A549 (cell line): ENCODE measurements around the gene CD163L1. TPM values are rescaled to one million over a fixed set of nuclear protein-coding genes. Genes with fewer than 3 reads are reported as not detected.

Experiments used
- ATAC-seq, 2 experiments: fragments of 200-7000 bp in 1 of 2; fragments of >200 bp in 1 of 2; cut with Nextera tagmentation in 1 of 2; cut with Tn5 transposase in 1 of 2; 3 replicates each; pipeline versions ENCODE4 v1.8.0 to v1.9.1; 2018 to 2020; ENCODE audit warnings: mild to moderate bottlenecking in 1 of 2, moderate library complexity in 1 of 2
- CTCF ChIA-PET: fragments of 300-600 bp; sonication (Branson Sonifier 250); formaldehyde crosslinking; extraction: SDS; loops from one replicate; lab custom pipeline; 2021; ENCODE audit warnings: antibody characterized with exemption, inconsistent platforms; lab: Yijun Ruan, JAX
- POLR2A ChIA-PET: fragments of 350-600 bp; formaldehyde crosslinking; extraction: SDS; loops from one replicate; lab custom pipeline; 2021; ENCODE audit warnings: antibody characterized with exemption, inconsistent platforms; lab: Yijun Ruan, JAX
- DNase-seq, 2 experiments: peaks; one replicate each; pipeline versions ENCODE4 v3.0.0 to v3.0.0-alpha.2; 2011 to 2016; ENCODE audit warnings: low read depth in 1 of 2, low spot score in 1 of 2
- FAIRE-seq: peaks from 2 replicates; lab custom pipeline; 2011; peaks lifted over from hg19 to GRCh38; lab: Jason Lieb, UNC
- H3K27ac ChIP-seq, 2 experiments: fragments of >200 bp; sonication (Bioruptor Twin); formaldehyde crosslinking; 3 replicates each; pipeline ENCODE4 v1.5.1; 2016 to 2017
- H3K4me1 ChIP-seq: fragments of >200 bp; sonication (Bioruptor Twin); formaldehyde crosslinking; 3 replicates; pipeline ENCODE4 v1.6.1; 2016
- H3K4me2 ChIP-seq: fragments of >200 bp; sonication (Bioruptor Twin); formaldehyde crosslinking; 3 replicates; pipeline ENCODE4 v1.6.1; 2016
- H3K4me3 ChIP-seq: fragments of >200 bp; sonication (Bioruptor Twin); formaldehyde crosslinking; 3 replicates; pipeline ENCODE4 v1.5.1; 2016
- H3K9me3 ChIP-seq: fragments of >200 bp; sonication (Bioruptor Twin); formaldehyde crosslinking; 3 replicates; pipeline ENCODE4 v1.6.1; 2016
- CBX2 ChIP-seq: fragments of 200-600 bp; sonication (generic); IDR thresholded peaks from 2 replicates; pipeline ENCODE4 v1.6.1; 2016; ENCODE audit warnings: low read depth, mild to moderate bottlenecking, borderline replicate concordance
- CHD2 ChIP-seq: fragments of 150-350 bp; IDR thresholded peaks from 2 replicates; pipeline ENCODE4 v1.6.1; 2014; ENCODE audit warnings: low read length; ENCODE audit not compliant: partially characterized antibody
- CHD4 ChIP-seq: fragments of 200-600 bp; sonication (generic); IDR thresholded peaks from 2 replicates; pipeline ENCODE4 v1.6.1; 2016; ENCODE audit warnings: antibody characterized with exemption, mild to moderate bottlenecking, borderline replicate concordance
- GATA3 ChIP-seq: IDR thresholded peaks from 2 replicates; pipeline ENCODE4 v1.6.1; 2012; ENCODE audit warnings: borderline replicate concordance
- NPAS2 ChIP-seq: fragments of 250-450 bp; sonication (Bioruptor Pico); IDR thresholded peaks from 2 replicates; pipeline ENCODE4 v1.8.0; 2022; ENCODE audit warnings: mild to moderate bottlenecking, moderate library complexity, borderline replicate concordance
- NR3C1 ChIP-seq: fragments of >200 bp; sonication (Bioruptor Twin); formaldehyde crosslinking; IDR thresholded peaks from 3 replicates; pipeline ENCODE4 v1.6.1; 2017
- PHF8 ChIP-seq: fragments of 200-600 bp; sonication (generic); IDR thresholded peaks from 2 replicates; pipeline ENCODE4 v1.6.1; 2016; ENCODE audit warnings: low read depth, mild to moderate bottlenecking, antibody characterized with exemption, moderate library complexity, borderline replicate concordance
- RNF2 ChIP-seq: fragments of 200-600 bp; sonication (generic); IDR thresholded peaks from 2 replicates; pipeline ENCODE4 v1.6.1; 2016; ENCODE audit warnings: low read depth, mild to moderate bottlenecking, antibody characterized with exemption, moderate library complexity, borderline replicate concordance
- ZNF302 ChIP-seq: fragments of 250-450 bp; sonication (Bioruptor Pico); IDR thresholded peaks from 2 replicates; pipeline ENCODE4 v1.9.0; 2021; ENCODE audit warnings: inconsistent platforms, mild to moderate bottlenecking, moderate library complexity
- ZSCAN20 ChIP-seq: fragments of 250-450 bp; sonication (Bioruptor Pico); IDR thresholded peaks from 2 replicates; pipeline ENCODE4 v1.8.0; 2022; ENCODE audit warnings: mild to moderate bottlenecking, moderate library complexity
- WGBS: methylation state at CpG from one replicate; pipeline ENCODE4 v1.1.6; 2017; ENCODE audit errors: missing lambda C conversion rate; 5-methylcytosine and 5-hydroxymethylcytosine counted together
- polyA plus RNA-seq, 4 experiments: library from polyadenylated mRNA; depleted of rRNA in 3 of 4; stranded (reverse); fragments of >200 nt; fragmentation: RNase III in 1 of 4; extraction: RNeasy Plus Mini Kit Qiagen cat#74134 plus additional on column Dnase treatment in 1 of 4; gene quantifications; 2 replicates in 3 of 4; 3 replicates in 1 of 4; pipeline ENCODE4 v1.2.3, GENCODE V29; 2011 to 2017
- TF ChIP-seq, protein P1 (sequence below): fragments of >200 bp; sonication (Bioruptor Twin); formaldehyde crosslinking; IDR thresholded peaks from 3 replicates; pipeline ENCODE4 v1.6.1; 2016
- TF ChIP-seq, protein P2 (sequence below): fragments of 450-650 bp; IDR thresholded peaks from 2 replicates; pipeline ENCODE4 v1.6.1; 2014; ENCODE audit warnings: antibody characterized with exemption
- TF ChIP-seq, protein P3 (sequence below): IDR thresholded peaks from 2 replicates; pipeline ENCODE4 v1.6.1; 2012; ENCODE audit warnings: low read depth, borderline replicate concordance
- TF ChIP-seq, protein P4 (sequence below): fragments of >200 bp; sonication (Bioruptor Twin); formaldehyde crosslinking; IDR thresholded peaks from 3 replicates; pipeline ENCODE4 v1.5.1; 2016
- TF ChIP-seq, protein P5 (sequence below): fragments of 150-350 bp; IDR thresholded peaks from 2 replicates; pipeline ENCODE4 v1.6.1; 2014; ENCODE audit warnings: low read depth, mild to moderate bottlenecking, low read length
- TF ChIP-seq, protein P6 (sequence below): fragments of 250-450 bp; sonication (Bioruptor Pico); IDR thresholded peaks from 2 replicates; pipeline ENCODE4 v1.5.0; 2021; ENCODE audit warnings: mild to moderate bottlenecking, moderate library complexity, borderline replicate concordance
- TF ChIP-seq, protein P7 (sequence below): fragments of 200-600 bp; sonication (generic); IDR thresholded peaks from 2 replicates; pipeline ENCODE4 v1.6.1; 2016; ENCODE audit warnings: antibody characterized with exemption, mild to moderate bottlenecking, moderate library complexity

Gene CD163L1
- polyA plus RNA-seq, 2 of the 4 experiments (the other 2 are of a cell fraction) = 0.22 to 0.44 TPM

DNA sequence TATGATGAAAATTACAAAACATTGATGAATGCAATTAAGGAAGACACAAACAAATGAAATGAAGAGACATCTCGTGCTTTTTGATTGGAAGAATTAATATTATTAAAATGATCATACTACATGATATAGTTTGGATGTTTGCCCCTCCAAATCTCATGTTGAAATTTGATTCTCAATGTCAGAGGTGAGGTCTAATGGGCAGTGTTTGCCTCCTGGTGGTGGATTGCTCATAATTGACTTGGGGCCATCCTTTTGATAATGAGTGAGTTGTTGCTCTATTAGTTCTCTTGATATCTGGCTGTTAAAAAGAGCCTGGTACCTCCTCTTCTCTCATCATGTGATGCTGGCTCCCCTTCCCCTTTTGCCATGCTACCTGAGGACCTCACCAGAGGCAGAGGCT, 56.7 kb downstream of the CD163L1 start:
- FAIRE-seq = no peak
- Histone ChIP-seq H3K4me2 (no peak overlapping the region), H3K4me1 (no peaks in the 10 kb centered on the region), H3K9me3 (no peaks in the 10 kb centered on the region), H3K27ac (no peak overlapping the region), H3K4me3 (no peak overlapping the region)
- POLR2A ChIA-PET = no interaction called here
- CTCF ChIA-PET = no interaction called here
- WGBS = 2% methylated on average over 1 of the region's 1 CpG
- ATAC-seq = no peak
- DNase-seq = no peak
- TF ChIP-seq, protein P1, sequence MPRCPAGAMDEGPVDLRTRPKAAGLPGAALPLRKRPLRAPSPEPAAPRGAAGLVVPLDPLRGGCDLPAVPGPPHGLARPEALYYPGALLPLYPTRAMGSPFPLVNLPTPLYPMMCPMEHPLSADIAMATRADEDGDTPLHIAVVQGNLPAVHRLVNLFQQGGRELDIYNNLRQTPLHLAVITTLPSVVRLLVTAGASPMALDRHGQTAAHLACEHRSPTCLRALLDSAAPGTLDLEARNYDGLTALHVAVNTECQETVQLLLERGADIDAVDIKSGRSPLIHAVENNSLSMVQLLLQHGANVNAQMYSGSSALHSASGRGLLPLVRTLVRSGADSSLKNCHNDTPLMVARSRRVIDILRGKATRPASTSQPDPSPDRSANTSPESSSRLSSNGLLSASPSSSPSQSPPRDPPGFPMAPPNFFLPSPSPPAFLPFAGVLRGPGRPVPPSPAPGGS = no peak
- TF ChIP-seq PHF8 (no peak), ZSCAN20 (no peak), CHD4 (no peak), GATA3 (no peak), CBX2 (no peak), ZNF302 (CRISPR knock-in tag) (no peak), NR3C1 (no peak), RNF2 (no peak), CHD2 (no peak), NPAS2 (no peak)
- TF ChIP-seq, protein P2, sequence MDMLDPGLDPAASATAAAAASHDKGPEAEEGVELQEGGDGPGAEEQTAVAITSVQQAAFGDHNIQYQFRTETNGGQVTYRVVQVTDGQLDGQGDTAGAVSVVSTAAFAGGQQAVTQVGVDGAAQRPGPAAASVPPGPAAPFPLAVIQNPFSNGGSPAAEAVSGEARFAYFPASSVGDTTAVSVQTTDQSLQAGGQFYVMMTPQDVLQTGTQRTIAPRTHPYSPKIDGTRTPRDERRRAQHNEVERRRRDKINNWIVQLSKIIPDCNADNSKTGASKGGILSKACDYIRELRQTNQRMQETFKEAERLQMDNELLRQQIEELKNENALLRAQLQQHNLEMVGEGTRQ = no peak
- TF ChIP-seq, protein P3, sequence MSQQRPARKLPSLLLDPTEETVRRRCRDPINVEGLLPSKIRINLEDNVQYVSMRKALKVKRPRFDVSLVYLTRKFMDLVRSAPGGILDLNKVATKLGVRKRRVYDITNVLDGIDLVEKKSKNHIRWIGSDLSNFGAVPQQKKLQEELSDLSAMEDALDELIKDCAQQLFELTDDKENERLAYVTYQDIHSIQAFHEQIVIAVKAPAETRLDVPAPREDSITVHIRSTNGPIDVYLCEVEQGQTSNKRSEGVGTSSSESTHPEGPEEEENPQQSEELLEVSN = no peak
- TF ChIP-seq, protein P4, sequence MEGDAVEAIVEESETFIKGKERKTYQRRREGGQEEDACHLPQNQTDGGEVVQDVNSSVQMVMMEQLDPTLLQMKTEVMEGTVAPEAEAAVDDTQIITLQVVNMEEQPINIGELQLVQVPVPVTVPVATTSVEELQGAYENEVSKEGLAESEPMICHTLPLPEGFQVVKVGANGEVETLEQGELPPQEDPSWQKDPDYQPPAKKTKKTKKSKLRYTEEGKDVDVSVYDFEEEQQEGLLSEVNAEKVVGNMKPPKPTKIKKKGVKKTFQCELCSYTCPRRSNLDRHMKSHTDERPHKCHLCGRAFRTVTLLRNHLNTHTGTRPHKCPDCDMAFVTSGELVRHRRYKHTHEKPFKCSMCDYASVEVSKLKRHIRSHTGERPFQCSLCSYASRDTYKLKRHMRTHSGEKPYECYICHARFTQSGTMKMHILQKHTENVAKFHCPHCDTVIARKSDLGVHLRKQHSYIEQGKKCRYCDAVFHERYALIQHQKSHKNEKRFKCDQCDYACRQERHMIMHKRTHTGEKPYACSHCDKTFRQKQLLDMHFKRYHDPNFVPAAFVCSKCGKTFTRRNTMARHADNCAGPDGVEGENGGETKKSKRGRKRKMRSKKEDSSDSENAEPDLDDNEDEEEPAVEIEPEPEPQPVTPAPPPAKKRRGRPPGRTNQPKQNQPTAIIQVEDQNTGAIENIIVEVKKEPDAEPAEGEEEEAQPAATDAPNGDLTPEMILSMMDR = no peak
- TF ChIP-seq, protein P5, sequence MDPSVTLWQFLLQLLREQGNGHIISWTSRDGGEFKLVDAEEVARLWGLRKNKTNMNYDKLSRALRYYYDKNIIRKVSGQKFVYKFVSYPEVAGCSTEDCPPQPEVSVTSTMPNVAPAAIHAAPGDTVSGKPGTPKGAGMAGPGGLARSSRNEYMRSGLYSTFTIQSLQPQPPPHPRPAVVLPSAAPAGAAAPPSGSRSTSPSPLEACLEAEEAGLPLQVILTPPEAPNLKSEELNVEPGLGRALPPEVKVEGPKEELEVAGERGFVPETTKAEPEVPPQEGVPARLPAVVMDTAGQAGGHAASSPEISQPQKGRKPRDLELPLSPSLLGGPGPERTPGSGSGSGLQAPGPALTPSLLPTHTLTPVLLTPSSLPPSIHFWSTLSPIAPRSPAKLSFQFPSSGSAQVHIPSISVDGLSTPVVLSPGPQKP = no peak
- TF ChIP-seq, protein P6, sequence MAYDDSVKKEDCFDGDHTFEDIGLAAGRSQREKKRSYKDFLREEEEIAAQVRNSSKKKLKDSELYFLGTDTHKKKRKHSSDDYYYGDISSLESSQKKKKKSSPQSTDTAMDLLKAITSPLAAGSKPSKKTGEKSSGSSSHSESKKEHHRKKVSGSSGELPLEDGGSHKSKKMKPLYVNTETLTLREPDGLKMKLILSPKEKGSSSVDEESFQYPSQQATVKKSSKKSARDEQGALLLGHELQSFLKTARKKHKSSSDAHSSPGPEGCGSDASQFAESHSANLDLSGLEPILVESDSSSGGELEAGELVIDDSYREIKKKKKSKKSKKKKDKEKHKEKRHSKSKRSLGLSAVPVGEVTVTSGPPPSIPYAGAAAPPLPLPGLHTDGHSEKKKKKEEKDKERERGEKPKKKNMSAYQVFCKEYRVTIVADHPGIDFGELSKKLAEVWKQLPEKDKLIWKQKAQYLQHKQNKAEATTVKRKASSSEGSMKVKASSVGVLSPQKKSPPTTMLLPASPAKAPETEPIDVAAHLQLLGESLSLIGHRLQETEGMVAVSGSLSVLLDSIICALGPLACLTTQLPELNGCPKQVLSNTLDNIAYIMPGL (CRISPR knock-in tag) = no peak
- TF ChIP-seq, protein P7, sequence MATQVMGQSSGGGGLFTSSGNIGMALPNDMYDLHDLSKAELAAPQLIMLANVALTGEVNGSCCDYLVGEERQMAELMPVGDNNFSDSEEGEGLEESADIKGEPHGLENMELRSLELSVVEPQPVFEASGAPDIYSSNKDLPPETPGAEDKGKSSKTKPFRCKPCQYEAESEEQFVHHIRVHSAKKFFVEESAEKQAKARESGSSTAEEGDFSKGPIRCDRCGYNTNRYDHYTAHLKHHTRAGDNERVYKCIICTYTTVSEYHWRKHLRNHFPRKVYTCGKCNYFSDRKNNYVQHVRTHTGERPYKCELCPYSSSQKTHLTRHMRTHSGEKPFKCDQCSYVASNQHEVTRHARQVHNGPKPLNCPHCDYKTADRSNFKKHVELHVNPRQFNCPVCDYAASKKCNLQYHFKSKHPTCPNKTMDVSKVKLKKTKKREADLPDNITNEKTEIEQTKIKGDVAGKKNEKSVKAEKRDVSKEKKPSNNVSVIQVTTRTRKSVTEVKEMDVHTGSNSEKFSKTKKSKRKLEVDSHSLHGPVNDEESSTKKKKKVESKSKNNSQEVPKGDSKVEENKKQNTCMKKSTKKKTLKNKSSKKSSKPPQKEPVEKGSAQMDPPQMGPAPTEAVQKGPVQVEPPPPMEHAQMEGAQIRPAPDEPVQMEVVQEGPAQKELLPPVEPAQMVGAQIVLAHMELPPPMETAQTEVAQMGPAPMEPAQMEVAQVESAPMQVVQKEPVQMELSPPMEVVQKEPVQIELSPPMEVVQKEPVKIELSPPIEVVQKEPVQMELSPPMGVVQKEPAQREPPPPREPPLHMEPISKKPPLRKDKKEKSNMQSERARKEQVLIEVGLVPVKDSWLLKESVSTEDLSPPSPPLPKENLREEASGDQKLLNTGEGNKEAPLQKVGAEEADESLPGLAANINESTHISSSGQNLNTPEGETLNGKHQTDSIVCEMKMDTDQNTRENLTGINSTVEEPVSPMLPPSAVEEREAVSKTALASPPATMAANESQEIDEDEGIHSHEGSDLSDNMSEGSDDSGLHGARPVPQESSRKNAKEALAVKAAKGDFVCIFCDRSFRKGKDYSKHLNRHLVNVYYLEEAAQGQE = no peak
